ENCODE measurements around the gene UGT1A6.
A peak's percentile ranks its signal among the peaks of the same experiment; 100 is the strongest.
"Not testable (repeated sequence)": the region's sequence is repeated elsewhere in the genome, so short reads cannot be mapped to it uniquely, and the experiment has no call there.

The UGT1A6 gene

DNA sequence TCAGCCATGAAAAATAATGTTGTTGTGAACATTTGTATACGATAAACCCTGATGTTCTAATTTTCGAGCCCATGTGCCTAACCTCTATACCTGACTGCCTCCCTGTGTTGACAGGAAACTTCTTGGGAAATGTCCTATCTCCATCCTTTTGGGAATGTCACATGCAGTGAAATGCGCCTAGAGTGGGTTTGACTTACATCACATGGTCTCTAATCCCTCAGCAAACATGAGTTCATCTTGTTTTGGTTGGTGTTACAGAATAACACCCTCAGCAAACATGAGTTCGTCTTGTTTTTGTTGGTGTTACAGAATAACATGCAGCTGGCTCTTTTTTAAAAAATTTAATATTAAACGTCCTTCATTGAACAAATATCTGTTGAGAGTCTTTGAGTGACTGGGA, 4.3 kb upstream of the UGT1A6 start:
- no peak for DNase-seq

DNA sequence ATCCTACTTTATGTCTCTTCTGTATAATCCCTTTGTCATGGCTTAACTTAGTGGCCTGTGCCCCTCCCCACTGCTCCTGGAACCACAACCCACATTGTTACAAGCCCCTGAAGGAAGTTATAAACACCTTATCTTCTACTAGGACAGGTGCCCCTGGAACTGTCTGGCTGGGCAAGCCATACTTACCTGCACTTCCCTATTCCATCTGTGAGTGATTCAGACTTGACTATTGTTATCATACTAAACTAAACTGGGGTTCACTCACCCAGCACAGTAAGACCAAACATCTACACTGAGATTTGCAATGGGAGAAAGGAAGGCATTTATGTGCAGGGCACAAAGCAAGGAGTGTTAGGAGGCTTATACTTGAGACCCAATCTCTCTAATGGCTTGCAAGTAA, 3.7 kb upstream of the UGT1A6 start:
- no peak for DNase-seq

DNA sequence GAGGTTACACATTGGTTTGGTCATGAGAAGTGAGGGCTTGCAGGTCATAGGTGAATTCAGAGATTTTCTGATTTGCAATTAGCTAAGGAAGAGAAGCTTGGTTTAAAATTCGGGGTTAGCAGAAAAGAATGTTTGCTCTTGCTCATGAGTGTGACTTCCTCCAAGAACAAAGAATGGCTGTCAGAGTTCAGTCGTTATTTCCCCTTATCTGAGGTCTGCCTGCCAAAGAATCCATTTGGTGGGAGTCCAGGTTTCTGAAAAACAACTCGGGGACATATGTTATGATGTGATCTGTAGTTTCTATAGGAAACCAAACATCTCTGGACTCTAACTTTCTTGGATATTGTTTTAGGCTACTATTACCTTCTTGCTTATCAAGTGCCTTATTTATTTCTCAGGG, 3.2 kb upstream of the UGT1A6 start:
- DNase-seq, result no peak

DNA sequence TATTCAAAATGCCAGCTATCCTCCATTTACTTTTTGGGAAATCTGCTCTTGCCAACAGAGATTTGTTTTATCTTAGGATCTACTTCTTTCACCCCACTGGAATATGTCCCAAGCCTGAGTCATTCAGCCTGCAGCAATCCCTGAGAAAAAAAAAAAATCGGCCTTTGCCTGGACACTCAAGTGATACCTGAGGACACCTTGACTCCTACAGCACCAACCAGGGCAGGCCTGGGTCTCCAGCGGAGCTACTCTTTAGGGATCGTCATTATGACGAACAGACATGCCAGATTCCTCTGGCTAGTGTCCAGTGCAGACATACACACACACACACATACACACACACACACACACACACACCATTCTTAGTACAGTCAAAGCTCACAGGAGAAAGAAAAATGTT, 2.2 kb upstream of the UGT1A6 start:
- no peak for DNase-seq

DNA sequence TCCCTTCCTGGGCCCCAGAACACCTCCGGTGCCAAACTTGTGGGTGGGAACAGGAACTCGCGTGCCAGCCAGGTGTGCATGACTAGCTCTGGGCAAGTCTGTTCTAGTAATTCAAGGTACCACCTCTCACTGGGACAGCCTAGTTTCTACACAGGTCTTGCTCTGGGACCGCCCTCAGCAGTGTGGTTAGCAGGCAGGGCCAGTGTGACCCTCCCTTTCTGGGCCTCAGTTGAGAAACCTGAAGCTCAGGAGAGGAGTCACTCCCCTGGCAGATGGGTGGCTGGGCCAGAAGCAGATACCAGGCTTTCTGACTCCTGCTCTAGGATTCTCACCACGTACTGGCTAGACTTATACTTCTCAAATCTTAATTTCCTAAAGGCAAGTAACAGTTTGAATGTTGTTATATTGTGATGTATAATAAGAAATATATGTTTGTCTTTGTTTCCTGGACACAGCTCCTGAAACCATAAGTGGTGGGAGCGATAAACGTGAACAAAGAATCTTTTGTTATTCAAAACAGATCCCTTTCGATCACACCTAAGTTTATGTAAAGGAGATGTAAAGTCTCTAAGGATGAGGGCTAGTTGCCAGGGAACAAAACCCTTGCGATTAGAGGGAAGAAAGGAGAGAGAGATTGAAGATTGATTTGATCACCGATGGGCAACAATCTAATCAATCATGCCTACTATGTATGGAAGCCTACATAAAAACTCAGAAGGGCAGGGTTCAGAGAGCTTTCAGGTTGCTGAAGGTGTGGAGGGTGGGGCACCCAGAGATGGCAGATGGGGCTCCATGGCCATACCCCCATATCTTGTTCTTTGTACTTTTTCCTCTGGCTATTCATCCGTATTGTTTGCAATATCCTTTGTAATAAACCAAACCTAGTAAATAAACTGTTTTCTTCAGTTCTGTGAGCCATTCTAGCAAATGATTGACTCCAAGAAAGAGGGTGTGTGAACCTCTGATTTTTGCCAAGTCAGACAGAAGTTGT, 952 bp upstream of the UGT1A6 start:
- no peak for DNase-seq

DNA sequence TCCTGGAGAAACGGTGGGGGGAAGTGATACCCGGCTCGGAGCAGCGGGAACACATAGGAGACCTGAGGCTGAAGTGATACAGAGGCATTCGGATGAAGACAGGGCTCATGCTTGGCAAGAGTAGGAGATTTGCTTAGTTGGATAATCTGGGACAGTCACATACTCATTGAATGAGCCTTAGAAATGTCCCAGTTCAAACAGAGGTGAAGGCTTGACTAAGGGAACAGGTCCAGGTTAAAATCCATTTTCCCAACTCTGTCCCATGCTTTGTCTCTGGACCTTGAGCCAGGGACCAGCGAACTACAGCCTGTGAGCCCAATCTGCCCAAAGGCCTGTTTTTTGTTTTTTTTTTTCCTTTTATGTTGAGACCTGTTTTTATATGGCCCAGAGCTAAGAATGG, 1.3 kb downstream of the UGT1A6 start:
- no peak for DNase-seq

DNA sequence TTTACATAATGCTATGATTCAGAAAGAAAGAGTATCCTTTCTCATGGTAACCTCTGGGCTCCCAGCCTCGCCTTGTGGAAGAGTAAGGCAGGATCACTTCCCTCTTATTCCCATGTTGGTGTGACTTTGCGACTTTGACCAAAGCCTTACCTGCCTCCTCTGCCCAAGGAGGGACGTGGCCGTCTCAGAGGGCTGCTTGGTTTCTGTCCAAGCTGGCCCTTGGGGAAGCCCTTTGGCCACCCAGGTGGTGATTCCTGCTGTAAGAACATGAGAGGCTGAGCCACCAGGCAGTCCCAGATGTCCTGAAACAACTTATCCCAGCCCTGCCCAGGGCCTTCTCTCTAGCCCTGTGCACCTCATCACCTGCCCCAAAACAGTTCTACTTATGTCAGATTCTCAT, 6.0 kb downstream of the UGT1A6 start:
- no peak for DNase-seq

DNA sequence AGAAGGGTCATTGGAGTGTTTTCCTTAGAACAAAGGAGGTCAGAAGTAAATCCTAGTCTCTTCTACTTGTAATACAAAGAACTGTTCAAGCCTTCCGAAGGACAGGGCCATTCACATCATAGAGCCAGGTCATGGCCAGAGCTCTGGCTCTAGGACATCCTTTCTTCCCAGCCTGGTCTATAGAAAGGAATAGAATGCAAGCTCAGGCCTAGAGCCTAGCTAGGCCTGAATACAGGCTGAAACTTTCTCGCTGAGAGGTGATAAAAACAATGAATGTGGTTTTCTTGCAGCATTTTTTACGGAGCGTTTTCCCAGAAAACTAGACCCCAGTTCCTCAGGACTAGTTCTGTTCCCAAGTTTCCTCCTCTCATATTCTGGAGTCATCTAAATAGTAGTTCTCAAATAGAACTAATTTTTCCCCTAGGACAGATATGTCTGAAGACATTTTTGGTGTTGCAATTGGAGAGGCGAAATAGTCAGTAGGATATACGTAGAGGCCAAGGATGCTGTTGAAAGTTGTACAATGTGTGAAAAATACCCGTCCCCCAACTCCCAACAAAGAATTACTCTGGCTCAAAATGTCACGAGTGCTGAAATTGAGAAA, 6.8 kb downstream of the UGT1A6 start:
- no peak for DNase-seq

DNA sequence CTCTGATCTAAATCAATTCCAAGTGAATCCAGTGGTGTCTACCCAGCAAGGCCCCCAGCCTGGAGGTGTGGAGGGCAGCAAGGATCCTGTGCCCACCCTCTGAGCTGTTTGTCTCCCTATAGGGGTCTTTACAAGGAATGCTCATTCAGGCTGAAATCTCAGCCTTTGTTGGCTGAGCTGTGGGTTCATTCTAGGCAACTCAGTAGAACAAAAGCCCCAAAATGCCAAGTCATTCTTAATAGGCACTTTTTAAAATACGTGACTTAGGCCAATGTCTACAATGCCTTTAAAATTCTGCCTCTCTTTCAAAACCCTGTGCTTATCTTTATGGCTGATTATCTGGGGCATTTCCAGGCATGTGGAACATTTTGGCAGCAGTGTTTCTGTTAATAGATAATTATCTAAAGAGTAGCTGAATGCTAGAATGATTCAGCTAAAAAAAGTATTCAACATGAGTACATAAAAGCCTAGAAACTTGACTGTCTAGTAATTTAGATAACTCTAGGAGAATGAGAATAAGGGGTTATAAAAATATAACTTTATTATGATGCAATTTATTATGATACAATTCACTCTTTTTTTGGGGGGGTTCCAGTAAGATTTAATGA, 7.4 kb downstream of the UGT1A6 start:
- DNase-seq, result peak in 1 of 2 experiments; percentile 52

DNA sequence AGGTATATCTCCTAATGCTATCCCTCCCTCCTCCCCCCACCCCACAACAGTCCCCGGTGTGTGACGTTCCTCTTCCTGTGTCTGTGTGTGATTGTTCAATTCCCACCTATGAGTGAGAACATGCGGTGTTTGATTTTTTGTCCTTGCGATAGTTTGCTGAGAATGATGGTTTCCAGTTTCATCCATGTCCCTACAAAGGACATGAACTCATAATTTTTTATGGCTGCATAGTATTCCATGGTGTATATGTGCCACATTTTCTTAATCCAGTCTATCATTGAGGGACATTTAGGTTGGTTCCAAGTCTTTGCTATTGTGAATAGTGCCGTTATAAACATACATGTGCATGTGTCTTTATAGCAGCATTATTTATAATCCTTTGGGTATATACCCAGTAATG, 8.2 kb downstream of the UGT1A6 start:
- not testable (repeated sequence) for DNase-seq

DNA sequence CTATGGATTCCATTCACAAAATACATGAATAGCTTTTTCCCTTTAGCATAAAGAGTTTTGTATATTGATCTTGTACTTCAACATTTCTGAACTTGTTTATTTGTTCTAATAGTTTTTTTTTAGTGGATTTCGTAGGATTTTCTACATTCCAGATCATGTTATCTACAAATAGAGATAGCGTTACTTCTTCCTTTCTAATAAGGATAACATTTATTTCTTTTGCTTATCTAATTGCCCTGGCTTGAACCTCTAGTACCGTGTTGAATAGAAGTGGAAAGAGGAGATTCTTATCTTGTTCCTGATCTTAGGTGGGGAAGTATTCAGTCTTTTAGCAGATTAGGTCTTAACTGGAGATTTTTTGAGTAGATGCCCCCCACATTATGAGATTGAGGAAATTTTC, 9.5 kb downstream of the UGT1A6 start:
- no peak for DNase-seq

DNA sequence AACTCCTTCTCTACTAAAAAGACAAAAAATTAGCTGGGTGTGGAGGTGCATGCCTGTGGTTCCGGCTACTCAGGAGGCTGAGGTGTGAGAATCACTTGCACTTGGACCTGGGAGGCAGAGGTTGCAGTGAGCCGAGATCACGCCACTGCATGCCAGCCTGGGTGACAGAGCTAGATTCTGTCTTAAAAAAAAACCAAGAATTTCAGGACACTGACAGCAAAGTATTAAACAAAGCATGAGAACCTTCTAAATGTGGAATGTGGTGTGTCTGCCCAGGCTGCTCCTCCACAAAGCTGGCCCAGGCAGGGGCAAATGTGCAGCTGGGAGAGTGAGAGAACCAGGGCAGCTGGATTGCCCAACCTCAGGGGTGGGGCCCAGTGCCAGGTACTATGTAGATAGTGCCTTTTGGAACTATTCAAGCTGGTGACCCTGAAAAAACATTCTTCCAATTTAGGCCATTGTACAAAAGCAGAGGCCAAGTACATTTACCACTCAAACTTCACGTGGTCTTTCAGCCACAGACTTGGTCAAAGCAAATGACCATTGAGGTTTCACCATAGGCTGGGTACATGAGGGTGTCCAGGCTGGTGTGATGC, 13.3 kb downstream of the UGT1A6 start:
- no peak for DNase-seq

DNA sequence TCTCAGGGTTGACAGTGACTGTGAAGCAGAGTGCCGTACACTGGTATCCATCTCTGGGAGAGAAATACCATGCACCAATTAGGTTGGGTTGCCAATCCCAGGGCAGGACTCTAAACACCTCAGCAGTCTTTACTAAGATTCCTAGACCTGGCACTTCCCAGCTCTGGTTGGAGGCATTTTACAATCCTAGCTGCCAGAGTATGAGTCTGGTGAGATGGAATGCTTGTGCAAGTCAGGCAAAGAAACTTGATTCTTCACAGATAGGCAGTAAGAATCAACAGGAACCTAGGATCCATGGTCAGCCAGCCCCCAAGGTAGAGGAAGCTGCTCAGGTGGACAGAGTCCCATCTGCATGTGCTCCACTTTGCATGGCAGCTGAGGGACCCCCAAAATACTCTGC, 14.0 kb downstream of the UGT1A6 start:
- DNase-seq, result no peak

DNA sequence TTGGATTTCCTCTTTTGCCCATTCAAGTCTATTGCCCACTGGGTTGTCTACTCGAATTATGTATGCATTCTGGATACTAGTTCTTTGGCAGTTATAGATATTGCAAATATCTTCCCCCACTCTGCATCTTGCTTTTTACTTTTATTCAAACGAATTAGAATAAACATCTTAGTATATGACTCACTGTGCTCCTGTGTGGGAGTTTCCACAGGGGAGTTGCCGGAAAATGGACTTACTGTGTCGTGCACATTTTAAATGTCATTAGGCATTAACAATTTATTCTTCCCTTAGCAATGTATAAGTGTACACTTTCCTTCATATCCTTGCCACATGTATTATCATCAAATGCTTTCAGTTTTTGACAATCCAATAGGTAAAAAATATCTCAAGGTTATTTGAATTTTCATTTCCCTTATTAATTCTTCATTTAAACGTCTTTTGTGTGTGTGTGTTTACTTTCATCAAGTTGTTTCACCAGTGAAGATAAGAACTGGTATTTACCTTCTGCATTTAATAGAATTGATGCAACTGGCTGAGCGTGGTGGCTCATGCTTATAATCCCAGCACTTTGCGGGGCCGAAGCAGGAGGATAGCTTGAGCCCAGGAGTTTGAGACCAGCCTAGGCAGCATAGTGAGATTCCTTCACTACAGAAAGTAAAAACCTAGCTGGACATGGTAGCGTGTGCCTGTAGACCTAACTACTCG, 15.4 kb downstream of the UGT1A6 start:
- DNase-seq, result no peak

DNA sequence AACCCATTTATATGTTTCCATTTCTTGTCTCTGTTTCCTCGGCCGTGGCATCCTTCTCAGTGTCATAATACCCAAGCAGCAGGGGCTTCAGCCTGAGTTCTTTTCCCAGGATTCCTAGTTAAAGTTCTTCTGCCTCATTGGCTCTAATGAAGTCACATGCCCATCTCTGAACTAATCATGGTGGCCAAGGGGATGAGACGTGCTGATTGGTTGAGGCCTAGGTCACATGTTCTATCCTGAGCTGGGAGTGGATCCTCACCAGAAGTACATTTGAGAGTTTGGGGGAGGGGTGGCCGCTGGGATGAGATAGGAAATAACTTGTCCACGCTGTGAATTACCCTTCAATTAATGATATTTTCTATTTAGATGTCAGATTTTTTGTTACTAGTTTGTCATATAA, 16.3 kb downstream of the UGT1A6 start:
- DNase-seq, result no peak

DNA sequence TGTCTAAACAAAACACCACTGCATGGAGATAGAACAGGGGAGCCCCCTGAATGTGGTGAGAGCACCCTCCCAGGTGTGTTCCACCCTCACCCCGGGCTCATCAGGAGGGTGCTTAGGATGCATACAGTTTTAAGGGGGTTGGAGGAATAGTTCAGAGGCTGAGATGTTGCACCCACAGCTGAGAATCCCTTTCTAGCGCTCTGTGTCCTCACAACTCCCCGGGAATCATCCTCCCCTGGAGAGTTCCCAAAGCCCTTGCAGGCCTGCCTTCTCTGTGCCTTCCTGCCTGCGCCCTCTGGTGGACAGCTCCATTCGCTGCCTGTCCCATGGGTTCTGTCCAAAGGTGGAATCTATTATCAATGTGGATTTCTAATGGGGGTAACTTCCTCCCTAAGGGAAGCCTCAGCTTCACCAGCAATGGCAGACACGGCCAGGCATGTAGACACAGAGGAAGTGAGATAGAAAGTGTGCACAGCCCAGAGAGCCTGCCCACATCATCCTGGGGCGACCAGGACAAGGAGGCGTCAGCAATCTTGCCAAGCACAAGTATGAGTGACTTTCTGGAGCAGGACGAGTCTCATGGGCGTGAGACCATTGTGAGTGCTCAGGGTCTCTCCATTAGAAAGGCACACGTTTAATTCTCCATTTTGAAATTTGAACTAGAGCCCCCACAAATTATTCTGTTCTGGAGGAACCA, 18.8 kb downstream of the UGT1A6 start:
- peak; percentile 79 to 80 for DNase-seq

DNA sequence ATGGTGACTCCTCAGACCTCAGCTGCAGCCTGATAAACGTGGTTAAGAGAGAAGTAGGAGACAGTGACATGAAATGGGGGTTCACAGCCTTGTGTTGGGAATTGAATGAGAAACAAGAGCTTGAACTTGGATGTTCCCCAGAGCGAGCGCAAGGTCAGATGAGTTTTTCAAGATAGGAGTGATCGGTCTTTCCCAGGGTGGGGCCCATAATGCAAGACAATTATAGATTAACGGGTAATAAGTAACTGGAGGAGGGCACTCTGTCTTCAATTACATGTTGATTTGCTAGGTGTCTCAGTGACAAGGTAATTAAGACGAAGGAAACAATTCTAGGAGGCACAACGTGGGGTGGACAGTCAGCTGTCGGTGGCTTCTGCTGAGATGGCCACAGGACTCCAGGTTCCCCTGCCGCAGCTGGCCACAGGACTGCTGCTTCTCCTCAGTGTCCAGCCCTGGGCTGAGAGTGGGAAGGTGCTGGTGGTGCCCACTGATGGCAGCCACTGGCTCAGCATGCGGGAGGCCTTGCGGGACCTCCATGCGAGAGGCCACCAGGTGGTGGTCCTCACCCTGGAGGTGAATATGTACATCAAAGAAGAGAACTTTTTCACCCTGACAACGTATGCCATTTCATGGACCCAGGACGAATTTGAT, 20.0 kb downstream of the UGT1A6 start, which contains the start of gene UGT1A5:
Gene UGT1A5, plus strand, starts transcription at position 297 of the 651 bp plus-strand sequence. Its CDS starts 85 bp downstream, at position 382.
- DNase-seq, result no peak

DNA sequence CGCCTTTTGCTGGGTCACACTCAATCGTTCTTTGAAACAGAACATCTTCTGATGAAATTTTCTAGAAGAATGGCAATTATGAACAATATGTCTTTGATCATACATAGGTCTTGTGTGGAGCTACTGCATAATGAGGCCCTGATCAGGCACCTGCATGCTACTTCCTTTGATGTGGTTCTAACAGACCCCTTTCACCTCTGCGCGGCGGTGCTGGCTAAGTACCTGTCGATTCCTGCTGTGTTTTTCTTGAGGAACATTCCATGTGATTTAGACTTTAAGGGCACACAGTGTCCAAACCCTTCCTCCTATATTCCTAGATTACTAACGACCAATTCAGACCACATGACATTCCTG, 20.5 kb downstream of the UGT1A6 start:
- no peak for DNase-seq

DNA sequence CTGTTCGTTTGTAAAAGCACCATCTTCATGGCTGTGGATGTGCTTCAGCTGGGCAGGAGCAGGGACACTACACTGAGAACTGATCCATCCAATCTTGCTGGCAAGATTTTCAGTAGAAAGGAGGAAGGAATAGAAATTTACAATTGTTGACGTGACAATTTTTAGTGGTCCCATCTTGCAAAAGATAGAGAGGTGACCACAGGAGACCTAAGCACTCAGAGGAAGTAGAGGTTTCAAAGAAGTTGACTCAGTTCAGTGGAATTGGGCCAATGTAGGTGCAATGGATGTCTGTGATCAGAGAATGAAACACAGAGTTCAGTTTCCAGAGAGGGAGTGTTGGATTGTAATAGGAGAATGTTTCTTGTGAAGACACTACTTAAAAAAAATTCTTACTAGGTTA, 21.4 kb downstream of the UGT1A6 start:
- DNase-seq, result no peak

DNA sequence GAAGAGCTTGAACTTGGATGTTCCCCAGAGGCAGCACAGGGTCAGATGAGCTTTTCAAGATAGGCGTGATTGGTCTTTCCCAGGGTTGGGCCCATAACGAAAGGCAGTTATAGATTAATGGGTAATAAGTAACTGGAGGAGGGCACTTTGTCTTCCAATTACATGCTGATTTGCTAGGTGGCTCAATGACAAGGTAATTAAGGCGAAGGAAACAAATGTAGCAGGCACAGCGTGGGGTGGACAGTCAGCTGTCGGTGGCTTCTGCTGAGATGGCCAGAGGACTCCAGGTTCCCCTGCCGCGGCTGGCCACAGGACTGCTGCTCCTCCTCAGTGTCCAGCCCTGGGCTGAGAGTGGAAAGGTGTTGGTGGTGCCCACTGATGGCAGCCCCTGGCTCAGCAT, 25.9 kb downstream of the UGT1A6 start, which contains the start of gene UGT1A4:
Gene UGT1A4, plus strand, starts transcription at position 185 of the 400 bp plus-strand sequence. Its CDS starts 85 bp downstream, at position 270.
- no peak for DNase-seq

DNA sequence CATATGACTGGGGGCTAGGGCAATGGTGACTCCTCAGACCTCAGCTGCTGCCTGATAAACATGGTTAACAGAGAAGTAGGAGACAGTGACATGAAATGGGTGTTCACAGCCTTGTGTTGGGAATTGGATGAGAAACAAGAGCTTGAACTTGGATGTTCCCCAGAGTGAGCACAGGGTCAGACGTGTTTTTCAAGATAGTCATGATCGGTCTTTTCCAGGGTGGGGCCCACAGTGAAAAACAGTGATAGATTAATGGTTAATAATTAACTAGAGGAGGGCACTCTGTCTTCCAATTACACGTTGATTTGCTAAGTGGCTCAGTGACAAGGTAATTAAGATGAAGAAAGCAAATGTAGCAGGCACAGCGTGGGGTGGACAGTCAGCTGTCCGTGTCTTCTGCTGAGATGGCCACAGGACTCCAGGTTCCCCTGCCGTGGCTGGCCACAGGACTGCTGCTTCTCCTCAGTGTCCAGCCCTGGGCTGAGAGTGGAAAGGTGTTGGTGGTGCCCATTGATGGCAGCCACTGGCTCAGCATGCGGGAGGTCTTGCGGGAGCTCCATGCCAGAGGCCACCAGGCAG, 36.1 kb downstream of the UGT1A6 start, which contains the start of gene UGT1A3:
Gene UGT1A3, plus strand, starts transcription at position 320 of the 579 bp plus-strand sequence. Its CDS starts 85 bp downstream, at position 405.
- no peak for DNase-seq
